Measurements from ENCODE around the gene GPLD1.

DNA sequence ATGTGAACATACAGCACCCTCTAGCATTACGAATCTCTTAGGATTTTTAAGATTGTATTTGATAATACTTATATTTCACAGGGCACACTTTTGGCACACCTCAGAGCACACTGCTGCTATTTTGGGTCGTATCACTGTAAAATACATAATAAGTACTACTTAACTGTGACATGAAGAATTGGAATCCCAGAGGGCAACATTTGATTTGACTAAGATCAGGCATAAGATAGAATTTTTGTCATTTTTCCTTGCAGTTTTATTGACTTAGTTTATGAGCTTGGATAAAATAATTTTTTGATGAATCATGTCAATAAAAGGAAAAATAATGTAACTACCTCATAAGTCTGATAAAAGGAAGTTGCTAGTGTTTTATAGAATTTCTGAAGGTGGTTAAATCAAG lies 64.3 kb downstream of the GPLD1 start:
- TF ChIP-seq CTCF (IDR thresholded peaks at IDR 0.05), result no peak
- no peak for TF ChIP-seq POLR2A (IDR thresholded peaks at IDR 0.05)
